SJCRH30 (cell line): ENCODE results near the gene TTLL7. TPM values are rescaled to one million over a fixed set of nuclear protein-coding genes. Genes with fewer than 3 reads are reported as not detected.

ENCODE experiments used
- DNase-seq, 2 experiments: peaks; one replicate each; pipeline ENCODE4 v3.0.0-alpha.2; 2015 to 2020
- H3K27ac ChIP-seq: fragments of 250-450 bp; sonication (Bioruptor Pico); 2 replicates; pipeline ENCODE4 v1.5.1; 2020; ENCODE audit warnings: mild to moderate bottlenecking, moderate library complexity
- H3K27me3 ChIP-seq: fragments of 250-450 bp; sonication (Bioruptor Pico); 2 replicates; pipeline ENCODE4 v1.5.1; 2020; ENCODE audit warnings: mild to moderate bottlenecking, moderate library complexity
- H3K36me3 ChIP-seq: fragments of 250-450 bp; sonication (Bioruptor Pico); 2 replicates; pipeline ENCODE4 v1.5.1; 2020; ENCODE audit warnings: mild to moderate bottlenecking, moderate library complexity
- H3K4me1 ChIP-seq: fragments of 250-450 bp; sonication (Bioruptor Pico); 2 replicates; pipeline ENCODE4 v1.5.1; 2020; ENCODE audit warnings: mild to moderate bottlenecking, moderate library complexity
- H3K4me3 ChIP-seq: fragments of 250-450 bp; sonication (Bioruptor Pico); 2 replicates; pipeline ENCODE4 v1.5.1; 2020; ENCODE audit warnings: mild to moderate bottlenecking, moderate library complexity
- H3K9me3 ChIP-seq: fragments of 250-450 bp; sonication (Bioruptor Pico); replicated peaks from 2 replicates; pipeline ENCODE4 v1.5.1; 2020; ENCODE audit warnings: mild to moderate bottlenecking, moderate library complexity
- total RNA-seq: library from RNA; depleted of rRNA; stranded (reverse); fragments of >200 nt; shearing (Covaris generic); gene quantifications from 2 replicates; pipeline ENCODE4 v1.2.3, GENCODE V29; 2014

TTLL7 gene
- total RNA-seq, 1 experiment from 2014 or later = 25.2 TPM

DNA sequence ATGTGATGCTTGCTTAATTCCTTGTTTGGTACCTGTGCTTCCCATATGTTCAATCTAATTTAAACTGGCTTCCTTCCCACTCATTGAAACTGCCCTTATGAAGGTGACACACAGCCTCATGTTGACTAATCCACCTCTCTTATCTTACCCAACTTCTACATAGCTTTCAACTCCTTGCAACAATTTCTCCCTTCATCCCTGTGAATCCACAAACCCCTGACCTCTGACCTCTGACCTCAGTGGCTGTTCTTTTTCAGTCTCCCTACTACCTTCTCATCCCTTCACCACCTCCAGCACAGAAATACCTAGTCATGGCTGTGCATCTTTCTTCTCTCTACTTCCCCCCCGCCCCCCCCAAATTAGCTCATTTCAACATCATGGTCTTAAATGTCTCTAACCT lies 144.5 kb downstream of the TTLL7 start:
- H3K36me3 ChIP-seq = no peaks in the 10 kb centered on the region
- no peak for DNase-seq
- no peaks in the 10 kb centered on the region for H3K27me3 ChIP-seq
- no peak overlapping the region for H3K4me3 ChIP-seq
- no peaks in the 10 kb centered on the region for H3K4me1 ChIP-seq
- H3K27ac ChIP-seq = no peak overlapping the region
- H3K9me3 ChIP-seq = no peaks in the 10 kb centered on the region

DNA sequence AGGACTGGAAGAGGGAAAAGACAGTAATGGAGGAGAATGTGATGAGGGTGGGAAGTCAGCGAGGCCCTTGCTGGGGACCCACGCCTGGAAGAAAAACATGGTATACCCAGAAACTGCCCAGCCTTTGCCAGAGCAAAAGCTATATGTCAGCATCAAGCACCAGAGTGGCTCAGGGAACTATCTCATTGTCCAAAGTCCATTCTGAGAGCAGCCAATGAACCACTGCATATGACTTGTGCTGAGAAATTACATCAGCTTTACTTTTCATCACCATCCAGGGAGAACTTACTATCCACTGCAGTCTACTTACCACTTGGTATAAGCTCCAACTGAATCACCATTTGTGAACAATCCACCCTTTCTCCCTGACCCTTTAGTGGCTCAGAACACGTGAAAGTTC lies 148.1 kb downstream of the TTLL7 start:
- DNase-seq = no peak
- Histone ChIP-seq H3K4me1 (no peaks in the 10 kb centered on the region), H3K27me3 (no peaks in the 10 kb centered on the region), H3K27ac (no peak overlapping the region), H3K4me3 (no peak overlapping the region), H3K36me3 (no peaks in the 10 kb centered on the region), H3K9me3 (no peaks in the 10 kb centered on the region)

- Histone ChIP-seq H3K4me3 (no peak overlapping the region), H3K27ac (no peak overlapping the region), H3K36me3 (no peaks in the 10 kb centered on the region), H3K4me1 (no peaks in the 10 kb centered on the region), H3K27me3 (no peaks in the 10 kb centered on the region), H3K9me3 (no peaks in the 10 kb centered on the region)
- no peak for DNase-seq
These were observed 149.5 kb downstream of the TTLL7 start for GRCh38 chr1:83849191-83850061.

GRCh38 chr1:83846138-83846537 lies 152.8 kb downstream of the TTLL7 start:
- DNase-seq = no peak
- Histone ChIP-seq H3K27ac (no peak overlapping the region), H3K4me1 (no peaks in the 10 kb centered on the region), H3K27me3 (no peaks in the 10 kb centered on the region), H3K36me3 (no peaks in the 10 kb centered on the region), H3K4me3 (no peak overlapping the region), H3K9me3 (no peaks in the 10 kb centered on the region)

GRCh38 chr1:83845437-83846071 lies 153.4 kb downstream of the TTLL7 start:
- Histone ChIP-seq H3K4me1 (no peaks in the 10 kb centered on the region), H3K9me3 (no peaks in the 10 kb centered on the region), H3K36me3 (no peaks in the 10 kb centered on the region), H3K4me3 (no peak overlapping the region), H3K27me3 (no peaks in the 10 kb centered on the region), H3K27ac (no peak overlapping the region)
- DNase-seq = no peak

- Histone ChIP-seq H3K27me3 (no peaks in the 10 kb centered on the region), H3K9me3 (no peaks in the 10 kb centered on the region), H3K36me3 (no peaks in the 10 kb centered on the region), H3K27ac (no peak overlapping the region), H3K4me1 (no peaks in the 10 kb centered on the region), H3K4me3 (no peak overlapping the region)
- no peak for DNase-seq
These were observed 154.4 kb downstream of the TTLL7 start for GRCh38 chr1:83844546-83844945.

GRCh38 chr1:83839566-83840173 lies 159.3 kb downstream of the TTLL7 start:
- DNase-seq = no peak
- no peaks in the 10 kb centered on the region; the same call in 1 of the 2 replicates for H3K27me3 ChIP-seq
- no peaks in the 10 kb centered on the region; the same call in 1 of the 2 replicates for H3K4me1 ChIP-seq
- H3K36me3 ChIP-seq = no peaks in the 10 kb centered on the region
- H3K9me3 ChIP-seq = no peaks in the 10 kb centered on the region
- no peak overlapping the region for H3K4me3 ChIP-seq
- H3K27ac ChIP-seq = no peak overlapping the region

GRCh38 chr1:83838573-83838972 lies 160.4 kb downstream of the TTLL7 start:
- Histone ChIP-seq H3K36me3 (no peaks in the 10 kb centered on the region), H3K27me3 (no peaks in the 10 kb centered on the region; the same call in 1 of the 2 replicates), H3K27ac (no peak overlapping the region), H3K4me3 (no peak overlapping the region), H3K9me3 (no peaks in the 10 kb centered on the region), H3K4me1 (no peaks in the 10 kb centered on the region; the same call in 1 of the 2 replicates)
- no peak for DNase-seq

DNA sequence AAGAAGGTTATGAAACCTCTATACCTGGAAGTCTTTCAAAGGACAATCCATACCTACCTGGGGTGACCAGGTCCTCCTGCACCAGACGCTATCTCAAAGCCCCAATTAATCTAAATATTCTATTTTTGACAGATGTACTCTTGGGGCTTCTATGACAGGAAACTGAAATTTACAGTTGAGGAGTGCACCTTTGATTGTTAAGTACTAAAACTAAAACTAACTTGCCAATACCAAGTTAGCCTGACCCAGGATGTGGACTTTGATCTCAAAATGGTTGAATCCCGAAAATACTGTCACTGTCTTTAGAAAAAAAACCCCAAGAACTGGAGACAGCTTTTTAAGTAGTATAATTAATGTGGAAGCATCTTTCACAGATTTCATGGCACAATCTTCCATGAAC lies 162.4 kb downstream of the TTLL7 start:
- Histone ChIP-seq H3K9me3 (no peaks in the 10 kb centered on the region), H3K4me1 (no peaks in the 10 kb centered on the region; the same call in 1 of the 2 replicates), H3K4me3 (no peak overlapping the region), H3K27ac (no peak overlapping the region), H3K36me3 (no peaks in the 10 kb centered on the region), H3K27me3 (no peaks in the 10 kb centered on the region; the same call in 1 of the 2 replicates)
- no peak for DNase-seq

DNA sequence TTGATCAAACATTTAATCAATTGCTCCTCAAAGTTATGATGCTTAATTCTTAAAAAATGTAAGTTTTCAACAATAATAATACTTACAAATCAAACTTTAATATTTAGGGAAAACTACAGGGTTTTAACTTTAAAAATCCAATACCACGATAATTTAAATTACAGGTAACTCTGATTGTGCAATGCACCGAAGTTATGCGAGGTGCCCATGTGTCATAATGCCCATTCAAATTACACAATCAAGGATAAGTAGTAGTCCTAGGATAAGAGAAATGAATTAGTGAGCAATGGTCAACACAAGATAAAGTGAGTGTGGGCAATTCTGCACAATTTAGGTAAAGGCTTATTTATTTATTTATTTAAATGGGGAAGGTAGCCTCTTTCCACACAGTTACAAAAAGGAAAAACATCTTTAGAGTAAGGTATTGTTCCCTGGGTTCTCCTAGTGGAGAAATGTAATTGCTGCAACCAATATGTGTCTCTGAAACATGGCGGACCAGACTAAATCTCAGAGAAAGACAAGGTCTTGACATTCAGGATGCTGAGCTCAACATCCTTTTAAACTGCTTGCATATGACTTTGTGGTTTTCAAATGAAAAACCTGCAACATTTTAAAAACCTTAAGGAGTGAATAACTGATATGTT lies 164.2 kb downstream of the TTLL7 start:
- no peaks in the 10 kb centered on the region for H3K9me3 ChIP-seq
- H3K36me3 ChIP-seq = no peaks in the 10 kb centered on the region
- H3K27me3 ChIP-seq = no peaks in the 10 kb centered on the region; the same call in 1 of the 2 replicates
- H3K4me1 ChIP-seq = no peaks in the 10 kb centered on the region; the same call in 1 of the 2 replicates
- H3K4me3 ChIP-seq = no peak overlapping the region
- DNase-seq = no peak
- no peak overlapping the region for H3K27ac ChIP-seq

- no peak overlapping the region for H3K27ac ChIP-seq
- H3K36me3 ChIP-seq = no peaks in the 10 kb centered on the region
- H3K4me1 ChIP-seq = peaks cover 14% of the 10 kb centered on the region; the same call in 1 of the 2 replicates
- no peak overlapping the region for H3K4me3 ChIP-seq
- DNase-seq = no peak
- no peaks in the 10 kb centered on the region; the same call in 1 of the 2 replicates for H3K27me3 ChIP-seq
- no peaks in the 10 kb centered on the region for H3K9me3 ChIP-seq
These were observed 166.7 kb downstream of the TTLL7 start for GRCh38 chr1:83832194-83832593.

GRCh38 chr1:83829106-83829505 lies 169.8 kb downstream of the TTLL7 start:
- no peaks in the 10 kb centered on the region for H3K36me3 ChIP-seq
- H3K9me3 ChIP-seq = no peaks in the 10 kb centered on the region
- H3K4me3 ChIP-seq = no peak overlapping the region

DNA sequence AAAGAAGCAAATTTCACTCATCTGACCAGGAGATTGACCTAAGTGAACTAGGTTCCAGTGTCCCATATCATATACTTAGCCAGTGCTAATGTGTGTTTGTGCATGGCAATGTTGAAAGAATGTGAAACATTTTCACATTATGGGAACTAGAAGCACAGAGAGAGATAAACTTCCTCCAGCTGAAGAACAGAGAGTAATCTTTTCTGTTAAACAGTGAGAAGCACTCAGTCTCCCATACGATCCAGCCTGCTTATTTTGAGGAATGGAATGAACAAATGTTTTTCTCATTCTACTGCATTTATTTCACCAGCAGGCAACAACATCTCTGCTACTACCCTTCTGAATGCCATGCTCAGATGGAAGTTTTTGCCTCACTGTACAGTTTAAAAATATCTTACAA lies 170.5 kb downstream of the TTLL7 start:
- Histone ChIP-seq H3K27me3 (no peaks in the 10 kb centered on the region), H3K4me3 (no peak overlapping the region), H3K4me1 (peaks cover 15% of the 10 kb centered on the region; the same call in 1 of the 2 replicates), H3K9me3 (no peaks in the 10 kb centered on the region), H3K27ac (no peak overlapping the region), H3K36me3 (no peaks in the 10 kb centered on the region)
- DNase-seq = no peak

More at GRCh38 chr1:83829106-83829505, 169.8 kb downstream of the TTLL7 start:
- Histone ChIP-seq H3K4me1 (peaks cover 15% of the 10 kb centered on the region; the same call in 1 of the 2 replicates), H3K27ac (no peak overlapping the region), H3K27me3 (no peaks in the 10 kb centered on the region; the same call in 1 of the 2 replicates)
- DNase-seq = no peak

DNA sequence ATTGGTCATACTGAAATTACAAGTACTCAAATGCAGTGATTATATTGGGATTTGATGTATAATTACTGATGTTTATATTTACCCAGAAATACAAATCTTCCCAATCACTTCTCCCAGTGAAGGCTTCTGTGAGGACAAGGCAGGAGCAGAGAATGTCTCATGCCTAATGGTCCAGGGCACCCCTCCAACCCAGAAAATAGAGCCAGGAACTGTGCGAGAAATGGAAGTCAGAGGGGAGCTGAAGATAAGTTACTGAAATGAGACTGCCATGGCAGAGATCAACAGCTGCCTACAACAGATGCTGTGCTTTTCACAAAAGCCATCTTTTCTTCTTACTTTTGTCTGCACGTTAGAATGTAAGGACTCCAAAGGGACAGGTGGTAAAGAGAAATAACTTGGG lies 171.2 kb downstream of the TTLL7 start:
- Histone ChIP-seq H3K4me3 (no peak overlapping the region), H3K9me3 (no peaks in the 10 kb centered on the region), H3K36me3 (no peaks in the 10 kb centered on the region), H3K27me3 (no peaks in the 10 kb centered on the region), H3K4me1 (peaks cover 15% of the 10 kb centered on the region; the same call in 1 of the 2 replicates), H3K27ac (peak overlapping the region; percentile 13; the same call in 1 of the 2 replicates)
- DNase-seq = peak in 1 of 2 experiments; percentile 34
